Colonic mucosa (tissue), 4 donors: ENCODE results near the gene MRPL21. TPM values are rescaled to one million over a fixed set of nuclear protein-coding genes. Genes with fewer than 3 reads are reported as not detected.
A peak's percentile ranks its signal among the peaks of the same experiment; 100 is the strongest.

ENCODE experiments used
- DNase-seq: peaks from one replicate; pipeline ENCODE4 v3.0.0-alpha.2; 2020
- H3K27ac ChIP-seq: fragments of 200-600 bp; one replicate; pipeline ENCODE4 v1.8.0; 2021
- H3K27me3 ChIP-seq: fragments of 200-600 bp; one replicate; pipeline ENCODE4 v1.8.0; 2021
- H3K36me3 ChIP-seq: fragments of 200-600 bp; one replicate; pipeline ENCODE4 v1.8.0; 2021
- H3K4me1 ChIP-seq: fragments of 200-600 bp; one replicate; pipeline ENCODE4 v1.8.0; 2021; ENCODE audit warnings: mild to moderate bottlenecking
- H3K4me3 ChIP-seq: fragments of 200-600 bp; one replicate; pipeline ENCODE4 v1.8.0; 2021
- H3K9ac ChIP-seq, 2 donors: one replicate each; pipeline ENCODE4 v1.7.0; 2013; ENCODE audit warnings: control low read depth in 2 of 2, low read depth in 2 of 2, low read length in 2 of 2
- H3K9me3 ChIP-seq: fragments of 200-600 bp; one replicate; pipeline ENCODE4 v1.8.0; 2021
- CTCF ChIP-seq: fragments of 200-600 bp; IDR thresholded peaks from one replicate; pipeline ENCODE4 v1.8.0; 2022; ENCODE audit warnings: antibody characterized with exemption, mild to moderate bottlenecking
- intact Hi-C: fragments of 100-400 bp; cut with DNase I; formaldehyde crosslinking; loops from one replicate; pipeline ENCODE4 v1.14.1; 2022
- total RNA-seq, 2 donors: library from RNA; stranded (reverse); fragmentation: NEBNext Ultra II Directional in 1 of 2; extraction: Animal tissue kit (Norgen Biotek cat#: 25700) in 1 of 2; gene quantifications; one replicate each; pipeline ENCODE4 v1.2.1, GENCODE V29; 2021
- donor health status: healthy.
- donor health status: DM: no; HTN: no; CAD: no.
- donor health status: DM: no; HTN: no; CAD: no.

MRPL21 gene
- total RNA-seq, 2 donors from 2014 or later: 59.8 to 104 TPM

- DNase-seq: no peak
- no peak for TF ChIP-seq CTCF
These were observed 27.6 kb upstream of the MRPL21 start for GRCh38 chr11:68930991-68931855.

GRCh38 chr11:68929706-68930570, 26.3 kb upstream of the MRPL21 start:
- intact Hi-C loops: no loop called here
- no peak overlapping the region for H3K27ac ChIP-seq
- H3K4me3 ChIP-seq: no peak overlapping the region
- no peaks in the 10 kb centered on the region for H3K27me3 ChIP-seq
- H3K4me1 ChIP-seq: no peaks in the 10 kb centered on the region
- H3K36me3 ChIP-seq: peaks cover 18% of the 10 kb centered on the region
- H3K9ac ChIP-seq: no peak overlapping the region
- no peak for DNase-seq
- TF ChIP-seq CTCF: no peak
- H3K9me3 ChIP-seq: no peaks in the 10 kb centered on the region

More at GRCh38 chr11:68930991-68931855, 27.6 kb upstream of the MRPL21 start:
- intact Hi-C loops: no loop called here
- Histone ChIP-seq H3K36me3 (peaks cover 15% of the 10 kb centered on the region), H3K27me3 (no peaks in the 10 kb centered on the region), H3K9ac (no peak overlapping the region), H3K4me3 (no peak overlapping the region), H3K9me3 (no peaks in the 10 kb centered on the region), H3K27ac (no peak overlapping the region), H3K4me1 (no peaks in the 10 kb centered on the region)

GRCh38 chr11:68929135-68929534, 25.5 kb upstream of the MRPL21 start:
- Histone ChIP-seq H3K36me3 (peaks cover 18% of the 10 kb centered on the region), H3K4me3 (no peak overlapping the region), H3K9ac (no peak overlapping the region), H3K9me3 (no peaks in the 10 kb centered on the region), H3K27ac (no peak overlapping the region), H3K27me3 (no peaks in the 10 kb centered on the region), H3K4me1 (no peaks in the 10 kb centered on the region)
- no peak for TF ChIP-seq CTCF
- DNase-seq: no peak
- intact Hi-C loops: no loop called here

- H3K36me3 ChIP-seq: peaks cover 18% of the 10 kb centered on the region
- DNase-seq: no peak
- intact Hi-C loops: no loop called here
These were observed 24.7 kb upstream of the MRPL21 start for GRCh38 chr11:68928136-68928880.

More at GRCh38 chr11:68928136-68928880, 24.7 kb upstream of the MRPL21 start:
- Histone ChIP-seq H3K27ac (peak overlapping the region; percentile 27), H3K9me3 (no peaks in the 10 kb centered on the region), H3K4me3 (no peak overlapping the region), H3K27me3 (no peaks in the 10 kb centered on the region), H3K9ac (no peak overlapping the region), H3K4me1 (no peaks in the 10 kb centered on the region)
- TF ChIP-seq CTCF: no peak
